ENCODE results near the gene EIF5A.

Gene EIF5A

GRCh38 chr17:7266784-7267183 is 40.6 kb upstream of the EIF5A start:
- H3K4me1 ChIP-seq (ENCODE audit: control insufficient read depth, insufficient read depth, low read length): peaks cover 34% of the 10 kb centered on the region
- H3K27me3 ChIP-seq (replicated peaks; ENCODE audit: control insufficient read depth, insufficient read depth, low read length): no peaks in the 10 kb centered on the region
- no peak overlapping the region for H3K9ac ChIP-seq (ENCODE audit: low read length)
- H3K4me3 ChIP-seq (ENCODE audit: low read length): no peak overlapping the region
- DNase-seq (ENCODE audit: low read depth): peak; percentile 37
- H3K36me3 ChIP-seq (ENCODE audit: control insufficient read depth, insufficient read depth, low read length, severe bottlenecking): no peaks in the 10 kb centered on the region
- no peaks in the 10 kb centered on the region for H3K9me3 ChIP-seq (ENCODE audit: control insufficient read depth, low read length)

GRCh38 chr17:7279448-7279847 is 28.0 kb upstream of the EIF5A start:
- Histone ChIP-seq H3K9me3 (ENCODE audit: control insufficient read depth, low read length) (no peaks in the 10 kb centered on the region), H3K4me3 (ENCODE audit: low read length) (no peak overlapping the region), H3K36me3 (ENCODE audit: control insufficient read depth, insufficient read depth, low read length, severe bottlenecking) (peaks cover 8% of the 10 kb centered on the region), H3K9ac (ENCODE audit: low read length) (no peak overlapping the region), H3K4me1 (ENCODE audit: control insufficient read depth, insufficient read depth, low read length) (peaks cover 18% of the 10 kb centered on the region), H3K27me3 (replicated peaks; ENCODE audit: control insufficient read depth, insufficient read depth, low read length) (peaks cover 13% of the 10 kb centered on the region)
- no peak for DNase-seq (ENCODE audit: low read depth)

- peaks cover 18% of the 10 kb centered on the region for H3K4me1 ChIP-seq (ENCODE audit: control insufficient read depth, insufficient read depth, low read length)
- H3K9me3 ChIP-seq (ENCODE audit: control insufficient read depth, low read length): no peaks in the 10 kb centered on the region
- peak; percentile 92 for DNase-seq (ENCODE audit: low read depth)
- peaks cover 17% of the 10 kb centered on the region for H3K36me3 ChIP-seq (ENCODE audit: control insufficient read depth, insufficient read depth, low read length, severe bottlenecking)
- peak overlapping the region; percentile 71 for H3K9ac ChIP-seq (ENCODE audit: low read length)
- peaks cover 18% of the 10 kb centered on the region for H3K27me3 ChIP-seq (replicated peaks; ENCODE audit: control insufficient read depth, insufficient read depth, low read length)
- peak overlapping the region; percentile 79 for H3K4me3 ChIP-seq (ENCODE audit: low read length)
Observed at GRCh38 chr17:7280519-7281073, 26.8 kb upstream of the EIF5A start.

GRCh38 chr17:7281074-7281952 is 26.1 kb upstream of the EIF5A start, which contains the start of gene SLC2A4:
SLC2A4 (plus strand) TSS chr17:7281718; CDS start chr17:7281935, 217 bp downstream.
- DNase-seq (ENCODE audit: low read depth): peak; percentile 98
- Histone ChIP-seq H3K4me1 (ENCODE audit: control insufficient read depth, insufficient read depth, low read length) (peaks cover 18% of the 10 kb centered on the region), H3K9ac (ENCODE audit: low read length) (peak within 1 kb of the TSS; percentile 81), H3K36me3 (ENCODE audit: control insufficient read depth, insufficient read depth, low read length, severe bottlenecking) (peaks cover 24% of the 10 kb centered on the region), H3K27me3 (replicated peaks; ENCODE audit: control insufficient read depth, insufficient read depth, low read length) (peaks cover 18% of the 10 kb centered on the region), H3K4me3 (ENCODE audit: low read length) (peak within 1 kb of the TSS; percentile 79), H3K9me3 (ENCODE audit: control insufficient read depth, low read length) (no peaks in the 10 kb centered on the region)

- peaks cover 18% of the 10 kb centered on the region for H3K4me1 ChIP-seq (ENCODE audit: control insufficient read depth, insufficient read depth, low read length)
- peak overlapping the region; percentile 79 for H3K4me3 ChIP-seq (ENCODE audit: low read length)
- peaks cover 22% of the 10 kb centered on the region for H3K27me3 ChIP-seq (replicated peaks; ENCODE audit: control insufficient read depth, insufficient read depth, low read length)
- no peaks in the 10 kb centered on the region for H3K9me3 ChIP-seq (ENCODE audit: control insufficient read depth, low read length)
- H3K36me3 ChIP-seq (ENCODE audit: control insufficient read depth, insufficient read depth, low read length, severe bottlenecking): peaks cover 26% of the 10 kb centered on the region
- H3K9ac ChIP-seq (ENCODE audit: low read length): peak overlapping the region; percentile 81
- DNase-seq (ENCODE audit: low read depth): no peak
Observed at GRCh38 chr17:7281953-7282751, 25.3 kb upstream of the EIF5A start.

- no peak for DNase-seq (ENCODE audit: low read depth)
- Histone ChIP-seq H3K36me3 (ENCODE audit: control insufficient read depth, insufficient read depth, low read length, severe bottlenecking) (peaks cover 32% of the 10 kb centered on the region), H3K27me3 (replicated peaks; ENCODE audit: control insufficient read depth, insufficient read depth, low read length) (peaks cover 24% of the 10 kb centered on the region), H3K9ac (ENCODE audit: low read length) (peak overlapping the region; percentile 81), H3K4me1 (ENCODE audit: control insufficient read depth, insufficient read depth, low read length) (peaks cover 18% of the 10 kb centered on the region), H3K9me3 (ENCODE audit: control insufficient read depth, low read length) (no peaks in the 10 kb centered on the region), H3K4me3 (ENCODE audit: low read length) (peak overlapping the region; percentile 79)
Observed at GRCh38 chr17:7282752-7283321, 24.6 kb upstream of the EIF5A start.

GRCh38 chr17:7283471-7284216 is 23.8 kb upstream of the EIF5A start:
- Histone ChIP-seq H3K4me3 (ENCODE audit: low read length) (peak overlapping the region; percentile 79), H3K4me1 (ENCODE audit: control insufficient read depth, insufficient read depth, low read length) (peaks cover 18% of the 10 kb centered on the region), H3K36me3 (ENCODE audit: control insufficient read depth, insufficient read depth, low read length, severe bottlenecking) (peaks cover 34% of the 10 kb centered on the region), H3K27me3 (replicated peaks; ENCODE audit: control insufficient read depth, insufficient read depth, low read length) (peaks cover 31% of the 10 kb centered on the region), H3K9ac (ENCODE audit: low read length) (no peak overlapping the region), H3K9me3 (ENCODE audit: control insufficient read depth, low read length) (no peaks in the 10 kb centered on the region)
- no peak for DNase-seq (ENCODE audit: low read depth)

- no peak overlapping the region for H3K4me3 ChIP-seq (ENCODE audit: low read length)
- H3K9me3 ChIP-seq (ENCODE audit: control insufficient read depth, low read length): no peaks in the 10 kb centered on the region
- H3K9ac ChIP-seq (ENCODE audit: low read length): no peak overlapping the region
- H3K27me3 ChIP-seq (replicated peaks; ENCODE audit: control insufficient read depth, insufficient read depth, low read length): peaks cover 31% of the 10 kb centered on the region
- DNase-seq (ENCODE audit: low read depth): no peak
- peaks cover 34% of the 10 kb centered on the region for H3K36me3 ChIP-seq (ENCODE audit: control insufficient read depth, insufficient read depth, low read length, severe bottlenecking)
- H3K4me1 ChIP-seq (ENCODE audit: control insufficient read depth, insufficient read depth, low read length): peaks cover 18% of the 10 kb centered on the region
Observed at GRCh38 chr17:7284911-7285310, 22.5 kb upstream of the EIF5A start.

- DNase-seq (ENCODE audit: low read depth): no peak
- Histone ChIP-seq H3K9ac (ENCODE audit: low read length) (no peak overlapping the region), H3K36me3 (ENCODE audit: control insufficient read depth, insufficient read depth, low read length, severe bottlenecking) (peaks cover 34% of the 10 kb centered on the region), H3K4me1 (ENCODE audit: control insufficient read depth, insufficient read depth, low read length) (peaks cover 15% of the 10 kb centered on the region), H3K27me3 (replicated peaks; ENCODE audit: control insufficient read depth, insufficient read depth, low read length) (peaks cover 33% of the 10 kb centered on the region), H3K4me3 (ENCODE audit: low read length) (no peak overlapping the region), H3K9me3 (ENCODE audit: control insufficient read depth, low read length) (no peaks in the 10 kb centered on the region)
Observed at GRCh38 chr17:7285679-7286078, 21.7 kb upstream of the EIF5A start.

DNA sequence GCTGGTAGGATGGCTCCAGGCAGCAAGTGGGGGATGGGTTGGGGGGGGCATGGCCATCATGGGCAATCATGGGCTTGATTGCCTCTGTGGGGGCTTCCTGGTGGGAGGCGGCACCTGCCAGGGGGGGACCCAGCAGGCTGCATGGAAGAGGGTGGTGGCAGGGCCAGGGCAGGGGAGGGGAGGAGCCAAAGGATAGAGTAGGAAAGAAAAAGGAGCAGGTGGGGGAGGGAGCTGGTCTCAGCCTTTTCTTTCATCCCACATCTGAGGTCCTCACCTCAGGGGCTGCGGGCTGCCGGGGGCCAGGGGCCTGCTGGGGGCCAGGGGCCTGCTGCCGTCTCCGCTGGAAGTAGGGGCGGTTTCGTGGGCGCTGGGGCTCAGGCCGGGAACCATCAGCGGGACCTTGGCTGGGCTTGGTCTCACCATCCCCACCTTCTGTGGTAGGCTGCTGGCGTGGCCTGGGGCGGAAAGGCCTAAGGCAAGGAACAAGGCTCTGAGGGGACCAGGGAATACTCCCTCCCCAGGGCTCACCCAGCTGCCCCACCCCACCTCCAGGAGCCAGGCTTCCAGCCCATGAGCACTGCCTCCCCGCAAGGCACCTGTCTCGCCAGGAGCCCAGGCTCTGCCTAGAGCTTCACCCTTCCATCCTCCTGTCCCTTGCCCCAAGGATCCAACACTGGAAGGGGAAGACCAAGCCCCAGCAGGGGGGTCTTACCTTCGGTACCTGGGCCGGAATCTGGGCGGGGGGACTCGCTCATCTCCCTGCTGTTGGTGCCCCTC is 18.0 kb upstream of the EIF5A start:
- Histone ChIP-seq H3K36me3 (ENCODE audit: control insufficient read depth, insufficient read depth, low read length, severe bottlenecking) (peaks cover 26% of the 10 kb centered on the region), H3K4me3 (ENCODE audit: low read length) (no peak overlapping the region), H3K4me1 (ENCODE audit: control insufficient read depth, insufficient read depth, low read length) (peaks cover 24% of the 10 kb centered on the region), H3K27me3 (replicated peaks; ENCODE audit: control insufficient read depth, insufficient read depth, low read length) (peaks cover 38% of the 10 kb centered on the region), H3K9ac (ENCODE audit: low read length) (no peak overlapping the region), H3K9me3 (ENCODE audit: control insufficient read depth, low read length) (no peaks in the 10 kb centered on the region)
- DNase-seq (ENCODE audit: low read depth): no peak

Measured in adipocyte (in vitro differentiated cells).